K562 (cell line): ENCODE measurements around the gene TVP23A. TPM values are rescaled to one million over a fixed set of nuclear protein-coding genes. Genes with fewer than 3 reads are reported as not detected.

Experiments
- ARID1B ChIP-seq: fragments of 450-650 bp; IDR thresholded peaks from 2 replicates; pipeline ENCODE4 v1.6.1; 2016; ENCODE audit warnings: antibody characterized with exemption, mild to moderate bottlenecking, inconsistent platforms
- BRF2 ChIP-seq: IDR thresholded peaks from 3 replicates; pipeline ENCODE4 v1.6.1; 2011; ENCODE audit warnings: borderline replicate concordance, mild to moderate bottlenecking; ENCODE audit not compliant: insufficient read length, insufficient read depth
- CXXC5 ChIP-seq: fragments of 250-450 bp; sonication (Bioruptor Pico); IDR thresholded peaks from 2 replicates; pipeline ENCODE4 v1.8.0; 2022; ENCODE audit warnings: inconsistent platforms, mild to moderate bottlenecking, moderate library complexity
- ESRRA ChIP-seq: fragments of 450-650 bp; IDR thresholded peaks from 2 replicates; pipeline ENCODE4 v1.6.1; 2014; ENCODE audit warnings: low read depth, mild to moderate bottlenecking, moderate library complexity, borderline replicate concordance
- MCM2 ChIP-seq: fragments of 450-650 bp; IDR thresholded peaks from 2 replicates; pipeline ENCODE4 v1.6.1; 2017; ENCODE audit warnings: low read depth, mild to moderate bottlenecking
- MECOM ChIP-seq: fragments of 250-450 bp; sonication (Bioruptor Pico); IDR thresholded peaks from 2 replicates; pipeline ENCODE4 v1.8.0; 2022; ENCODE audit warnings: inconsistent platforms
- MYC ChIP-seq, 2 experiments: fragments of 250-450 bp in 1 of 2; sonication (Bioruptor Pico) in 1 of 2; IDR thresholded peaks; 2 replicates each; pipeline versions ENCODE4 v1.5.1 to v1.6.1; 2012 to 2021; ENCODE audit warnings: low read depth in 2 of 2, borderline replicate concordance in 1 of 2, improper control_type of control experiment in 1 of 2, low read length in 1 of 2, mild to moderate bottlenecking in 1 of 2, moderate library complexity in 1 of 2
- MYNN ChIP-seq, 2 experiments: sonication (generic); formaldehyde crosslinking in 1 of 2; IDR thresholded peaks; 2 replicates each; pipeline versions ENCODE4 v1.5.0 to v1.6.1; 2016 to 2020; ENCODE audit warnings: antibody characterized with exemption in 1 of 2, missing genetic modification reagents in 1 of 2
- PCBP1 ChIP-seq: fragments of 200-400 bp; formaldehyde crosslinking; IDR thresholded peaks from 2 replicates; pipeline ENCODE4 v1.6.1; 2018; ENCODE audit warnings: mild to moderate bottlenecking, low read depth, low read length; ENCODE audit not compliant: poor library complexity, severe bottlenecking
- POLR3G ChIP-seq: IDR thresholded peaks from 2 replicates; pipeline ENCODE4 v1.6.1; 2011; ENCODE audit not compliant: insufficient read length, insufficient replicate concordance; ENCODE audit errors: extremely low read depth
- PREB ChIP-seq: sonication (generic); formaldehyde crosslinking; IDR thresholded peaks from 2 replicates; pipeline ENCODE4 v1.8.1; 2023; ENCODE audit warnings: mild to moderate bottlenecking, missing genetic modification reagents
- RBM22 ChIP-seq: fragments of 200-400 bp; formaldehyde crosslinking; IDR thresholded peaks from 2 replicates; pipeline ENCODE4 v1.6.1; 2018; ENCODE audit warnings: low read length, low read depth; ENCODE audit not compliant: poor library complexity, severe bottlenecking
- SMARCA5 ChIP-seq: fragments of 450-650 bp; IDR thresholded peaks from 2 replicates; pipeline ENCODE4 v1.6.1; 2016
- SOX6 ChIP-seq: fragments of 450-650 bp; IDR thresholded peaks from 2 replicates; pipeline ENCODE4 v1.6.1; 2014; ENCODE audit warnings: mild to moderate bottlenecking
- TCF7 ChIP-seq: sonication (generic); IDR thresholded peaks from 2 replicates; pipeline ENCODE4 v1.6.1; 2016; ENCODE audit warnings: antibody characterized with exemption, borderline replicate concordance
- TCFL5 ChIP-seq: fragments of 250-450 bp; sonication (Bioruptor Pico); conservative IDR thresholded peaks from 2 replicates; pipeline ENCODE4 v1.6.1; 2021; ENCODE audit warnings: mild to moderate bottlenecking, moderate library complexity, matching md5 sums
- TFAM ChIP-seq: fragments of 250-450 bp; sonication (Bioruptor Pico); conservative IDR thresholded peaks from 2 replicates; pipeline ENCODE4 v1.5.0; 2021; ENCODE audit warnings: mild to moderate bottlenecking, moderate library complexity
- THAP12 ChIP-seq: fragments of 250-450 bp; sonication (Bioruptor Pico); IDR thresholded peaks from 2 replicates; pipeline ENCODE4 v1.9.0; 2021; ENCODE audit warnings: mild to moderate bottlenecking, inconsistent platforms
- ZNF239 ChIP-seq: fragments of 250-450 bp; sonication (Bioruptor Pico); IDR thresholded peaks from 2 replicates; pipeline ENCODE4 v1.4.0; 2020; ENCODE audit warnings: mild to moderate bottlenecking
- ZNF280B ChIP-seq: fragments of 250-450 bp; sonication (Bioruptor Pico); IDR thresholded peaks from 2 replicates; pipeline ENCODE4 v1.5.1; 2021; ENCODE audit warnings: mild to moderate bottlenecking
- polyA plus RNA-seq, 8 experiments: library from polyadenylated mRNA; depleted of rRNA in 4 of 8; stranded (reverse) in 5 of 8; unstranded in 3 of 8; fragments of >200 nt; fragmentation: Nextera tagmentation in 2 of 8; fragmentation: Illumina TruSeq in 1 of 8; extraction: Ambion mirVana in 2 of 8; extraction: Trizol in 1 of 8; gene quantifications; 2 replicates each; pipeline versions ENCODE4 v1.2.1 to v1.2.3, GENCODE V29; 2011 to 2014; ENCODE audit warnings: inconsistent platforms in 1 of 8, missing spikeins in 1 of 8
- total RNA-seq, 7 experiments: library from RNA; depleted of rRNA in 6 of 7; stranded (reverse); fragments of >200 nt in 6 of 7; fragmentation: Illumina TruSeq in 2 of 7; extraction: Trizol in 2 of 7; gene quantifications; 2 replicates each; pipeline versions ENCODE4 v1.2.1 to v1.2.3, GENCODE V29; 2011 to 2021; ENCODE audit warnings: low replicate concordance in 1 of 7

The TVP23A gene
- total and polyA plus RNA-seq, 9 of the 15 experiments (the other 6 are each of a cell fraction or from before 2014, with no cell fraction given): 0.04 to 0.77 (median 0.10) TPM; not detected in 3

- TF ChIP-seq MYC (IDR thresholded peaks at IDR 0.05; ENCODE audit: low read depth, low read length): no peak; the same call in none of the 2 replicates
- no peak for TF ChIP-seq MYC (CRISPR knock-in tag; IDR thresholded peaks at IDR 0.05; ENCODE audit: borderline replicate concordance, low read depth)
- no peak for TF ChIP-seq TCF7
- no peak for TF ChIP-seq THAP12 (CRISPR knock-in tag)
- no peak for TF ChIP-seq ZNF239 (CRISPR knock-in tag)
- no peak for TF ChIP-seq SMARCA5
- no peak for TF ChIP-seq PCBP1
- no peak for TF ChIP-seq MECOM (CRISPR knock-in tag)
- no peak for TF ChIP-seq BRF2
- TF ChIP-seq ZNF280B (CRISPR knock-in tag): no peak
- no peak for TF ChIP-seq PREB (CRISPR knock-in tag)
- TF ChIP-seq MCM2: no peak
- TF ChIP-seq ESRRA: peak; percentile 83; the same call in 1 of the 2 replicates
- TF ChIP-seq CXXC5 (CRISPR knock-in tag): peak; percentile 78
- no peak for TF ChIP-seq SOX6
- no peak for TF ChIP-seq TFAM (CRISPR knock-in tag)
- TF ChIP-seq RBM22: peak; percentile 49
- TF ChIP-seq POLR3G: no peak
- TF ChIP-seq ARID1B: peak; percentile 54
- TF ChIP-seq TCFL5 (CRISPR knock-in tag): no peak
- no peak for TF ChIP-seq MYNN (IDR thresholded peaks at IDR 0.05)
- no peak for TF ChIP-seq MYNN (CRISPR knock-in tag; IDR thresholded peaks at IDR 0.05)
These were observed 74.8 kb downstream of the TVP23A start, which contains the start of gene NUBP1 (continued) for GRCh38 chr16:10743610-10744369.
